ENCODE results near the gene GMPPB. TPM values are rescaled to one million over a fixed set of nuclear protein-coding genes. Genes with fewer than 3 reads are reported as not detected.

Gene GMPPB
- polyA plus RNA-seq, 3 donors: 14.7 to 17.6 (median 17.6) TPM

DNA sequence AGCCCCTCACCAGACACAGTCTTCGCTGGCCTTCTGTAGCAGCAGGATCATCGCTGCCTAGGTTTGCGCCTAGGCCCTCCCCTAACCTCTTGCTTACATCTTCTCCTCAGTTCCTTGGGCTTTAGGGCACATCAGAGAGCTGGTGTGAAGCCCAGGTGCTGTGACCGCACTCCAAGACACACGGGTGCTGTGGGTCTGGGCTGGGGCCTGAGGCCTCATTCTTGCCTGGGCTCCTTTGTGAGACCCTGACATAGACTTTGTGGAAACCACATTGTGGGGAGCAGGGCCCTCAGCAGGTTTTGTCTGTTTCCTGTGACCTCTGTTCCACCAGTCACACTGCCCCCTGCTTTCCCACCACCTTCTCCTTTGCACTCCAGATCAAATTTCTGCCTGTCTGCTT is 12.3 kb downstream of the GMPPB start:
- TF ChIP-seq, protein P1, sequence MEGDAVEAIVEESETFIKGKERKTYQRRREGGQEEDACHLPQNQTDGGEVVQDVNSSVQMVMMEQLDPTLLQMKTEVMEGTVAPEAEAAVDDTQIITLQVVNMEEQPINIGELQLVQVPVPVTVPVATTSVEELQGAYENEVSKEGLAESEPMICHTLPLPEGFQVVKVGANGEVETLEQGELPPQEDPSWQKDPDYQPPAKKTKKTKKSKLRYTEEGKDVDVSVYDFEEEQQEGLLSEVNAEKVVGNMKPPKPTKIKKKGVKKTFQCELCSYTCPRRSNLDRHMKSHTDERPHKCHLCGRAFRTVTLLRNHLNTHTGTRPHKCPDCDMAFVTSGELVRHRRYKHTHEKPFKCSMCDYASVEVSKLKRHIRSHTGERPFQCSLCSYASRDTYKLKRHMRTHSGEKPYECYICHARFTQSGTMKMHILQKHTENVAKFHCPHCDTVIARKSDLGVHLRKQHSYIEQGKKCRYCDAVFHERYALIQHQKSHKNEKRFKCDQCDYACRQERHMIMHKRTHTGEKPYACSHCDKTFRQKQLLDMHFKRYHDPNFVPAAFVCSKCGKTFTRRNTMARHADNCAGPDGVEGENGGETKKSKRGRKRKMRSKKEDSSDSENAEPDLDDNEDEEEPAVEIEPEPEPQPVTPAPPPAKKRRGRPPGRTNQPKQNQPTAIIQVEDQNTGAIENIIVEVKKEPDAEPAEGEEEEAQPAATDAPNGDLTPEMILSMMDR (IDR thresholded peaks at IDR 0.05): no peak
- peak in 1 of 3 donors; percentile 2 for DNase-seq
- Histone ChIP-seq H3K79me2 (ENCODE audit: insufficient read depth, low read length) (no peaks in the 10 kb centered on the region), H3K9me3 (replicated peaks in 1 of 2; ENCODE audit: control insufficient read depth in 1 of 2, insufficient read depth in 1 of 2, low read length in 2 of 2) (no peaks in the 10 kb centered on the region), H3K4me1 (ENCODE audit: control insufficient read depth in 1 of 2, insufficient read depth in 2 of 2, low read length in 2 of 2) (peaks cover 6 to 10% of the 10 kb centered on the region in 2 donors), H4K20me1 (ENCODE audit: insufficient read depth, low read length) (no peaks in the 10 kb centered on the region), H3K27me3 (ENCODE audit: control insufficient read depth in 2 of 2, insufficient read depth in 2 of 2, low read length in 2 of 2) (no peaks in the 10 kb centered on the region), H3K36me3 (replicated peaks in 1 of 2; ENCODE audit: control insufficient read depth in 1 of 2, insufficient read depth in 2 of 2, low read length in 2 of 2) (peaks cover 5 to 23% of the 10 kb centered on the region in 2 donors), H3K4me3 (replicated peaks in 1 of 3; ENCODE audit: low read depth in 2 of 3, low read length in 3 of 3) (no peak overlapping the region), H2AFZ (ENCODE audit: insufficient read depth, low read depth, low read length, poor library complexity, severe bottlenecking) (no peak overlapping the region), H3K9ac (ENCODE audit: insufficient read depth, low read length, poor library complexity, severe bottlenecking) (no peak overlapping the region), H3K27ac (ENCODE audit: low read depth in 1 of 2, low read length in 2 of 2) (no peak overlapping the region), H3K4me2 (replicated peaks; ENCODE audit: extremely low read depth, low read length, poor library complexity, severe bottlenecking) (no peak overlapping the region)
- Mint-ChIP-seq H3K36me3 (peaks cover 41 to 47% of the 10 kb centered on the region in 2 donors), H3K9me3 (no peaks in the 10 kb centered on the region), H3K27ac (peak overlapping the region in 2 of 7 donors; percentile 41 to 67), H3K27me3 (ENCODE audit: low read depth in 3 of 3) (peaks cover 0 to 3% (median 0%) of the 10 kb centered on the region in 3 donors), H3K4me1 (peaks cover 11% of the 10 kb centered on the region), H3K4me3 (no peak overlapping the region)
- WGBS (ENCODE audit: insufficient coverage): 37% methylated on average over 5 of the region's 5 CpGs
- intact Hi-C loops (cut with micrococcal nuclease): loop anchor here in 1 of 2 donors (10.0 kb wide), 1 partner anchor 233 kb away; the partner anchor contains the start of gene RBM6

DNA sequence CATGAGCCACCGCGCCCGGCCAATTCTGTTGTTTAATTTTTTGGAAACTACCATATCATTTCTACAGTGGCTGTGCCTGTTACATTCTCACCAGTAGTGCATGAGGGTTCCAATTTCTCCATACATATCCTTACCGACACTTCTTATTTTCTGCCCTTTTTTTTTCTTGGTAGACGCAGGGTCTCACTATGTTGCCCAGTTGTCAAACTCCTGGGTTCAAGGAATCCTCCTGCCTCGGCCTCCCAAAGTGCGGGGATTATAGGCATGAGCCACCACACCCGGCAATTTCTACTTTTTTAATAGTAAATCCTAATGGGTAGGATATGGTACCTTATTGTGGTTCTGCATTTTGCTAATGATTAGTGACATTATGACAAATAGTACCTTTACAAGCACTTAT is 13.9 kb downstream of the GMPPB start:
- no peak overlapping the region for H3K27ac ChIP-seq (ENCODE audit: low read depth in 1 of 2, low read length in 2 of 2)
- H3K4me1 ChIP-seq (ENCODE audit: control insufficient read depth in 1 of 2, insufficient read depth in 2 of 2, low read length in 2 of 2): peaks cover 6 to 10% of the 10 kb centered on the region in 2 donors
- H3K9me3 Mint-ChIP-seq: no peaks in the 10 kb centered on the region
- H3K27me3 ChIP-seq (ENCODE audit: control insufficient read depth in 2 of 2, insufficient read depth in 2 of 2, low read length in 2 of 2): no peaks in the 10 kb centered on the region
- no peaks in the 10 kb centered on the region for H3K9me3 ChIP-seq (replicated peaks in 1 of 2; ENCODE audit: control insufficient read depth in 1 of 2, insufficient read depth in 1 of 2, low read length in 2 of 2)
- no peak overlapping the region for H3K4me3 ChIP-seq (replicated peaks in 1 of 3; ENCODE audit: low read depth in 2 of 3, low read length in 3 of 3)
- no peak overlapping the region for H3K9ac ChIP-seq (ENCODE audit: insufficient read depth, low read length, poor library complexity, severe bottlenecking)
- peaks cover 21 to 26% of the 10 kb centered on the region in 2 donors for H3K36me3 ChIP-seq (replicated peaks in 1 of 2; ENCODE audit: control insufficient read depth in 1 of 2, insufficient read depth in 2 of 2, low read length in 2 of 2)
- WGBS (ENCODE audit: insufficient coverage): 94% methylated on average over 3 of the region's 8 CpGs
- TF ChIP-seq, protein P1 (IDR thresholded peaks at IDR 0.05): no peak
- H3K27ac Mint-ChIP-seq: no peak overlapping the region
- H3K4me2 ChIP-seq (replicated peaks; ENCODE audit: extremely low read depth, low read length, poor library complexity, severe bottlenecking): no peak overlapping the region
- intact Hi-C loops (cut with micrococcal nuclease): loop anchor here in 1 of 2 donors (10.0 kb wide), 1 partner anchor 235 kb away; the partner anchor contains the start of gene RBM6
- peaks cover 37 to 51% of the 10 kb centered on the region in 2 donors for H3K36me3 Mint-ChIP-seq
- no peaks in the 10 kb centered on the region for H4K20me1 ChIP-seq (ENCODE audit: insufficient read depth, low read length)
- peaks cover 0 to 3% (median 0%) of the 10 kb centered on the region in 3 donors for H3K27me3 Mint-ChIP-seq (ENCODE audit: low read depth in 3 of 3)
- H3K4me3 Mint-ChIP-seq: no peak overlapping the region
- H3K79me2 ChIP-seq (ENCODE audit: insufficient read depth, low read length): no peaks in the 10 kb centered on the region
- peaks cover 11% of the 10 kb centered on the region for H3K4me1 Mint-ChIP-seq
- no peak overlapping the region for H2AFZ ChIP-seq (ENCODE audit: insufficient read depth, low read depth, low read length, poor library complexity, severe bottlenecking)
- DNase-seq: no peak

All from CD14-positive monocyte (primary cell).